Measurements from ENCODE around the gene DYRK2.

The DYRK2 gene

GRCh38 chr12:67705394-67706370, 57.1 kb downstream of the DYRK2 start:
- no peak for DNase-seq (ENCODE audit: low spot score)

DNA sequence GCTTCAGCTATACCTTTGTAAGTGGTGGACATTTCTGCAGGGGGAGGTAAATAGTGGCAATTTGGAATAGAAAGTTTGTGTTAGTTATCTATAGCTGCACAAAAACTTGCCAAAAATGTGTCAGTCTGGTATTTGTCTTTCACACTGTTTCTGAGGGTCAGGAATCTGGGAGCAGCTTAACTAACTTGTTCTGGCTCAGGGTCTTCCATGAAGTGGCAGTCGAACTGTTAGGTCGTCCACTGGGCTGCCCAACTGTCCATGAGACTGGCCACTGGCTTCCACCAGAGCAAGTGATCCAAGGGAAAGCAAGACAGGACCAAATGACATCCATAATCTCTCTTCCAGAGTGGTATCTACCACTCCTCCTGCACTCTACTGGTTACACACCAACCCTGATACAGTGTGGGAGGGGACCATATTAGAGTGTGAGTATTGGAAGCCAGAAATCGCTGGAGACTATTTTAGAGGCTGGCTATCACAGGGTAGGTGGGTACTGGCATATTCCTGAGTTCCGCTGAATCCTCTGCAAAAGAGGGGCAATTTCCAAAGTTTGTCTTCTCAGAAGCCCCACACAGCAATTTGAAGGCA, 60.9 kb downstream of the DYRK2 start:
- DNase-seq (ENCODE audit: low spot score) = no peak

DNA sequence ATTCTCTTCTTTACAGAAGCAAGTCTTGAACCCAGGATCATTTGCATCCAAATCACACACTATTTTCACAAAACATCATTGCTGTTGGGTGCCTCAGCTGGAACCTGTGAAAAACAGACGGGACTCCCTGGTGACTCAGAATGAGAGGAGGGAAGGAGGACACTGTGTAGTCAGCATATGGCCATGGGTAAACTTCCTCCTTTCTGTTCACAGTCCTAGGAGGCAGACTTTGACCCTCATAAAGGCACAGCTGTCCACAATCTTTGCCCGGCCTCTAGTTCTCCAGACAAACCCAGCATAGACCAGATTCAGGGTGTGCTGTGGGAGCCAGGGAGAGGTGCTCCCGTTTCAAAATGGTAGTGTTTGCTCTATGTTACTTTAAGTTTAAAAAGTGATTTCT, 62.0 kb downstream of the DYRK2 start:
- no peak for DNase-seq (ENCODE audit: low spot score)

DNA sequence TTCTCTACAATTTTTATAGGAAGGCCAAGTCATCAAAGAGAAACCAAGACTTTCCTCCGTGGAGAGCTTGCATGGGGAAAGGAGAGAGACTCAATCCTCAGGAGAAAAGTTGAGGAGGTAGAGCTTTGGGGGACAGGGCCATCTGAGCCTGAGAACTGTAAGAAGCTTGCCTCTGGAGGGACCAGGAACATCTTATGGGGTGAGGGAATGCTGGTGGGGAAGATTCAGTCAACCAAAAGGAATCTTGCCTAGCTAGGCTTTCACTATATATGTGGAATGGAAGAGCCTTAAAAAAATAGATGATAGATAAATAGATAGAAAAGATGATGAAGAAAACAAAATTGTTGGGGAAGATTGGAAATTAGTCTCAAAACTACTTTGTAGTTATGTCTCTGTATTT, 63.5 kb downstream of the DYRK2 start:
- DNase-seq (ENCODE audit: low spot score) = no peak

DNA sequence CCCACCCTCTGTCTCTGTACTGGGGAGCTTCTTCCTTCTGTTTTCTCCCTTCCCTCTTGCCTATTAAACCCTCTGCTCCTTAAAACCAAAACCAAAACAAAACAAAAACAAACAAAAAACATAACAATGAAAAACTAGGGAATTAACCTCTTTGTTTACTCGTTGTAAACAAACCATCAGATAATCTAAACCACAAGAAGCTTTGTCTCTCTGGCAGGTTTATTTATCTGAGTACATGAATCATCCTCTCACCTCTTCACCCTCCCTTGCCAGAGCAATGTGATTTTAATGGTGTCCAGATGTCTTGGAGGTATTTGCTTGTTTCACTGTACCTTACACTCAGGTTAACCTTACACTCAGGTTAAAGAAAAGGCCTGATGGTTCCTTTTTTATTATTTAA, 66.1 kb downstream of the DYRK2 start:
- DNase-seq (ENCODE audit: low spot score) = no peak
